H9 (cell line): ENCODE results near the gene OR6B2. TPM values are rescaled to one million over a fixed set of nuclear protein-coding genes. Genes with fewer than 3 reads are reported as not detected.
A peak's percentile ranks its signal among the peaks of the same experiment; 100 is the strongest.

ENCODE experiments used
- DNase-seq: peaks from one replicate; pipeline ENCODE4 v3.0.0-alpha.2; 2017
- H2AFZ ChIP-seq: one replicate; pipeline ENCODE4 v1.6.1; 2013; ENCODE audit warnings: mild to moderate bottlenecking, low read length, control low read depth, moderate library complexity
- H2AK5ac ChIP-seq: 2 replicates; pipeline ENCODE4 v1.6.1; 2013; ENCODE audit warnings: low read length, control low read depth, mixed read lengths; ENCODE audit not compliant: insufficient read length
- H2BK120ac ChIP-seq: one replicate; pipeline ENCODE4 v1.6.1; 2013; ENCODE audit warnings: low read depth, mild to moderate bottlenecking, low read length, control low read depth, inconsistent platforms; ENCODE audit not compliant: poor library complexity, severe bottlenecking
- H2BK12ac ChIP-seq: 2 replicates; pipeline ENCODE4 v1.6.1; 2013; ENCODE audit warnings: low read length, control low read depth, mixed read lengths, low read depth; ENCODE audit not compliant: insufficient read length
- H2BK15ac ChIP-seq: 2 replicates; pipeline ENCODE4 v1.6.1; 2013; ENCODE audit warnings: low read depth, low read length, control low read depth
- H2BK20ac ChIP-seq: one replicate; pipeline ENCODE4 v1.6.1; 2013; ENCODE audit warnings: low read depth, mild to moderate bottlenecking, low read length, control low read depth, inconsistent platforms; ENCODE audit not compliant: poor library complexity, severe bottlenecking
- H2BK5ac ChIP-seq: 2 replicates; pipeline ENCODE4 v1.6.1; 2013; ENCODE audit warnings: low read length, control low read depth, mixed read lengths; ENCODE audit not compliant: insufficient read length
- H3K14ac ChIP-seq: 2 replicates; pipeline ENCODE4 v1.6.1; 2013; ENCODE audit warnings: low read length, control low read depth; ENCODE audit not compliant: insufficient read depth
- H3K18ac ChIP-seq: 2 replicates; pipeline ENCODE4 v1.6.1; 2013; ENCODE audit warnings: low read depth, mild to moderate bottlenecking, mixed read lengths, low read length, control low read depth; ENCODE audit not compliant: insufficient read length
- H3K23ac ChIP-seq: 2 replicates; pipeline ENCODE4 v1.6.1; 2013; ENCODE audit warnings: low read length, control low read depth, mixed read lengths, low read depth; ENCODE audit not compliant: insufficient read length
- H3K23me2 ChIP-seq: 2 replicates; pipeline ENCODE4 v1.6.1; 2013; ENCODE audit warnings: low read depth, mild to moderate bottlenecking, mixed read lengths, low read length, control low read depth; ENCODE audit not compliant: insufficient read length, poor library complexity, severe bottlenecking
- H3K27ac ChIP-seq: 2 replicates; pipeline ENCODE4 v1.5.1; 2013; ENCODE audit warnings: low read length, control low read depth, mixed read lengths, low read depth; ENCODE audit not compliant: insufficient read length
- H3K27me3 ChIP-seq: 2 replicates; pipeline ENCODE4 v1.6.1; 2013; ENCODE audit warnings: low read length, control low read depth, inconsistent platforms; ENCODE audit not compliant: insufficient read depth
- H3K4ac ChIP-seq: 2 replicates; pipeline ENCODE4 v1.6.1; 2013; ENCODE audit warnings: low read depth, mild to moderate bottlenecking, control low read depth, inconsistent platforms, low read length, moderate library complexity
- H3K4me1 ChIP-seq: 2 replicates; pipeline ENCODE4 v1.6.1; 2013; ENCODE audit warnings: low read length, control low read depth, inconsistent platforms; ENCODE audit not compliant: insufficient read depth
- H3K4me2 ChIP-seq: 2 replicates; pipeline ENCODE4 v1.6.1; 2013; ENCODE audit warnings: low read length, control low read depth, mixed read lengths; ENCODE audit not compliant: insufficient read length, insufficient read depth
- H3K56ac ChIP-seq: 2 replicates; pipeline ENCODE4 v1.6.1; 2013; ENCODE audit warnings: low read depth, mild to moderate bottlenecking, mixed read lengths, low read length, control low read depth; ENCODE audit not compliant: insufficient read length
- H3K79me1 ChIP-seq: 2 replicates; pipeline ENCODE4 v1.6.1; 2013; ENCODE audit warnings: low read depth, mild to moderate bottlenecking, moderate library complexity, low read length, control low read depth, inconsistent platforms; ENCODE audit not compliant: insufficient read depth, poor library complexity, severe bottlenecking
- H3K79me2 ChIP-seq: 2 replicates; pipeline ENCODE4 v1.6.1; 2013; ENCODE audit warnings: low read length, control low read depth, inconsistent platforms; ENCODE audit not compliant: insufficient read depth
- H3K9ac ChIP-seq: 2 replicates; pipeline ENCODE4 v1.6.1; 2013; ENCODE audit warnings: low read length, control low read depth, mixed read lengths; ENCODE audit not compliant: insufficient read length; ENCODE audit errors: extremely low read depth
- H3K9me3 ChIP-seq: one replicate; pipeline ENCODE4 v1.6.1; 2013; ENCODE audit warnings: low read depth, low read length, inconsistent platforms; ENCODE audit not compliant: control insufficient read depth
- H3T11ph ChIP-seq: one replicate; pipeline ENCODE4 v1.6.1; 2013; ENCODE audit warnings: mild to moderate bottlenecking, low read length, control low read depth, inconsistent platforms
- H4K20me1 ChIP-seq: one replicate; pipeline ENCODE4 v1.6.1; 2013; ENCODE audit not compliant: control insufficient read depth, insufficient read length, insufficient read depth
- H4K5ac ChIP-seq: 2 replicates; pipeline ENCODE4 v1.6.1; 2013; ENCODE audit warnings: low read depth, mild to moderate bottlenecking, mixed read lengths, low read length, control low read depth; ENCODE audit not compliant: insufficient read length
- H4K8ac ChIP-seq: replicated peaks from 2 replicates; pipeline ENCODE4 v1.6.1; 2013; ENCODE audit warnings: low read length, control low read depth, mixed read lengths, low read depth; ENCODE audit not compliant: insufficient read length
- H4K91ac ChIP-seq: 2 replicates; pipeline ENCODE4 v1.6.1; 2013; ENCODE audit warnings: low read depth, mild to moderate bottlenecking, moderate library complexity, mixed read lengths, low read length, control low read depth; ENCODE audit not compliant: insufficient read length
- H3K27ac Mint-ChIP-seq, 3 experiments: 2 replicates in 2 of 3; 3 replicates in 1 of 3; pipeline ENCODE4 v1.8.0; 2020 to 2021; ENCODE audit warnings: mixed read lengths in 3 of 3, mild to moderate bottlenecking in 1 of 3, moderate library complexity in 1 of 3
- H3K27me3 Mint-ChIP-seq: 2 replicates; pipeline ENCODE4 v1.8.0; 2021; ENCODE audit warnings: low read depth, mild to moderate bottlenecking, moderate library complexity, mixed read lengths
- H3K36me3 Mint-ChIP-seq, 3 experiments: 2 replicates in 2 of 3; 3 replicates in 1 of 3; pipeline ENCODE4 v1.8.0; 2020 to 2021; ENCODE audit warnings: low read depth in 3 of 3, mixed read lengths in 3 of 3; ENCODE audit not compliant: insufficient read depth in 1 of 3
- H3K4me1 Mint-ChIP-seq, 2 experiments: 2 replicates each; pipeline ENCODE4 v1.8.0; 2020; ENCODE audit warnings: mixed read lengths in 2 of 2
- H3K4me3 Mint-ChIP-seq, 2 experiments: 2 replicates in 1 of 2; 3 replicates in 1 of 2; pipeline ENCODE4 v1.8.0; 2020 to 2021; ENCODE audit warnings: mild to moderate bottlenecking in 2 of 2, mixed read lengths in 2 of 2, moderate library complexity in 1 of 2
- H3K9me3 Mint-ChIP-seq, 2 experiments: 2 replicates in 1 of 2; 3 replicates in 1 of 2; pipeline ENCODE4 v1.8.0; 2020; ENCODE audit warnings: mild to moderate bottlenecking in 2 of 2, mixed read lengths in 2 of 2, moderate library complexity in 1 of 2
- WGBS: extraction: QIAGEN DNeasy Blood & Tissue Kit; methylation state at CpG from one replicate; pipeline ENCODE4 v1.1.7; 2013; ENCODE audit warnings: missing lambda C conversion rate, low lambda C conversion rate, mixed read lengths; ENCODE audit not compliant: insufficient read length; ENCODE audit errors: extremely low coverage; 5-methylcytosine and 5-hydroxymethylcytosine counted together
- total RNA-seq: library from RNA; stranded (reverse); gene quantifications from 2 replicates; pipeline ENCODE4 v1.2.1, GENCODE V29; 2021
- TF ChIP-seq, protein P1 (sequence below): fragments of 200-600 bp; sonication (generic); conservative IDR thresholded peaks from 3 replicates; pipeline ENCODE4 v1.8.0; 2021; ENCODE audit warnings: antibody characterized with exemption, mild to moderate bottlenecking

Gene OR6B2
- total RNA-seq, 1 experiment from 2014 or later = not detected

DNA sequence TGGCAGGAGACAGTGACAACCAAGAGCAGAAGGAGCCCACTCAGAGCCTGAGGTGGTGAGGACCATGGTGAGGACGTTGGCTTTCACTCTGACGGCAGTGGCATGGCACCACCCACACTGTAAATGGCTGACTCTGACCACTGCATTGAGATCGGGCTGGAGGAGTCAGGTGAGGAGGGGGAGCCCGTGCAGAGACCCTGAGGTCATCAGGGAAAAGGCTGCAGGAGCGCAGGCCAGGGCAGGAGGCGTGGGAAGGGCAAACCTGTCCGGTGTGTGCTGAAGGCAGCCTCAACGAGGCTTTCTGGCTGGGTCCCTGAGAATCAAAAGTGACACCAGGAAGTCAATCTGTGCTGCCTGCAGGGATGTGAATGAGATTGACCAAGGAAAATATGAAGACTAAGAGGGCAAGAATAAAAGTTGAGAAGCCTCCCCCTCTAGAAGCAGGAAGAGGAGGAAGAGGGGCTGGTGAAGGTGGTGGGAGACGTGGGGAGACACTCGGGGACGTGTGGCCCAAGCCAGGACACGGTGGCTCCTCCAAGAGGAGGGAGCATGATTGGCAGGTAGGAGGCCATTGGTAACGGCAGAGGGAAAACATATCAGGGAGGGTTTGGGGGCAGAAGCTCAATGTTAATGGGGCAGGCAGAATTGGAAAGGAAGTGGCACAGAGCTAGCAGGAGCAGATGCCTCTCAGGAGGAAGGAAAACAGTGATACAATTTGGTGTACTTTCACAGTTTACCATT lies 25.1 kb upstream of the OR6B2 start:
- Histone ChIP-seq H3K4me1 (no peaks in the 10 kb centered on the region), H3K27ac (no peak overlapping the region), H2BK12ac (no peak overlapping the region), H3K4ac (no peak overlapping the region), H3K18ac (no peak overlapping the region), H4K8ac (no peak overlapping the region), H3K9ac (no peak overlapping the region), H3K27me3 (peaks cover 2% of the 10 kb centered on the region; the same call in 1 of the 2 replicates), H3T11ph (no peak overlapping the region), H3K56ac (no peak overlapping the region), H2BK20ac (no peak overlapping the region), H2BK120ac (no peak overlapping the region), H2BK5ac (no peak overlapping the region), H2AFZ (no peak overlapping the region), H4K5ac (no peak overlapping the region), H3K14ac (no peak overlapping the region), H2BK15ac (no peak overlapping the region; the same call in 1 of the 2 replicates), H3K23me2 (no peaks in the 10 kb centered on the region), H3K4me2 (no peak overlapping the region), H3K79me1 (no peaks in the 10 kb centered on the region), H2AK5ac (no peak overlapping the region), H3K79me2 (no peaks in the 10 kb centered on the region), H4K91ac (no peak overlapping the region), H3K23ac (no peak overlapping the region), H4K20me1 (no peaks in the 10 kb centered on the region), H3K9me3 (no peaks in the 10 kb centered on the region)
- Mint-ChIP-seq H3K27me3 (peaks cover 51% of the 10 kb centered on the region), H3K36me3 (no peaks in the 10 kb centered on the region), H3K9me3 (no peaks in the 10 kb centered on the region), H3K27ac (peak overlapping the region in 2 of 3 experiments; percentile 75 to 91; a peak in 3 of 7 replicates), H3K4me3 (no peak overlapping the region; a peak in 1 of 5 replicates), H3K4me1 (peaks cover 0 to 3% of the 10 kb centered on the region in 2 experiments; a peak in 2 of 4 replicates)
- no CpG with 5 or more reads among the region's 13 CpGs for WGBS
- TF ChIP-seq, protein P1, sequence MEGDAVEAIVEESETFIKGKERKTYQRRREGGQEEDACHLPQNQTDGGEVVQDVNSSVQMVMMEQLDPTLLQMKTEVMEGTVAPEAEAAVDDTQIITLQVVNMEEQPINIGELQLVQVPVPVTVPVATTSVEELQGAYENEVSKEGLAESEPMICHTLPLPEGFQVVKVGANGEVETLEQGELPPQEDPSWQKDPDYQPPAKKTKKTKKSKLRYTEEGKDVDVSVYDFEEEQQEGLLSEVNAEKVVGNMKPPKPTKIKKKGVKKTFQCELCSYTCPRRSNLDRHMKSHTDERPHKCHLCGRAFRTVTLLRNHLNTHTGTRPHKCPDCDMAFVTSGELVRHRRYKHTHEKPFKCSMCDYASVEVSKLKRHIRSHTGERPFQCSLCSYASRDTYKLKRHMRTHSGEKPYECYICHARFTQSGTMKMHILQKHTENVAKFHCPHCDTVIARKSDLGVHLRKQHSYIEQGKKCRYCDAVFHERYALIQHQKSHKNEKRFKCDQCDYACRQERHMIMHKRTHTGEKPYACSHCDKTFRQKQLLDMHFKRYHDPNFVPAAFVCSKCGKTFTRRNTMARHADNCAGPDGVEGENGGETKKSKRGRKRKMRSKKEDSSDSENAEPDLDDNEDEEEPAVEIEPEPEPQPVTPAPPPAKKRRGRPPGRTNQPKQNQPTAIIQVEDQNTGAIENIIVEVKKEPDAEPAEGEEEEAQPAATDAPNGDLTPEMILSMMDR = no peak
- no peak for DNase-seq
